Measurements from ENCODE around the gene TBC1D14.
A peak's percentile ranks its signal among the peaks of the same experiment; 100 is the strongest.

GRCh38 chr4:6942238-6942800 lies 32.7 kb downstream of the TBC1D14 start:
- TF ChIP-seq POLR2AphosphoS5 (IDR thresholded peaks at IDR 0.05) (peak in 2 of 4 donors; percentile 40 to 41), CTCF (IDR thresholded peaks at IDR 0.05) (no peak)

Measured in sigmoid colon (tissue), 4 donors.